PC-9 (cell line): ENCODE results near the gene PYY.

Experiments
- EZH2 ChIP-seq: fragments of 200-600 bp; sonication (generic); IDR thresholded peaks from 2 replicates; pipeline ENCODE4 v1.8.0; 2017; ENCODE audit warnings: antibody characterized with exemption, low read depth
- TF ChIP-seq, protein P1 (sequence below): fragments of 200-600 bp; sonication (generic); conservative IDR thresholded peaks from 2 replicates; pipeline ENCODE4 v1.6.1; 2017; ENCODE audit warnings: mixed run types, antibody characterized with exemption, mild to moderate bottlenecking, moderate library complexity

DNA sequence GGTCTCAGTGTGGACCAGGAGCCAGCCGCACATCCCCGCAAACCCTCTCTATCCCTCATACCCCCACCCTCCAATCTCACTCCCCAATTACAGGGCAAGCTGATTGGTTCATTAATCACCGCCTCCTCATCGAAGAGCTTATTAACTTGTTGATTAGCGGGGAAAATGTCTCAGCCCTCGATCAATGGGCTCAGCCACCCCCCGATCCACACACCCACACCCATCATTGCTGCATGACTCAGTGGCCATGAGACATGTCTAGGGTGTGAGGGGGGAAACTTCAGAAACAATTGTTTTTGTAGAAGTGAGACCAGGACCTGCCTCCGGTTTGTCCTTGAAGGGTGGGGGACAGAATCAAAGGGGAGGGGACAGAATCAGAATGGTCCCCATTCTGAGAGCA lies 2.5 kb upstream of the PYY start:
- TF ChIP-seq, protein P1, sequence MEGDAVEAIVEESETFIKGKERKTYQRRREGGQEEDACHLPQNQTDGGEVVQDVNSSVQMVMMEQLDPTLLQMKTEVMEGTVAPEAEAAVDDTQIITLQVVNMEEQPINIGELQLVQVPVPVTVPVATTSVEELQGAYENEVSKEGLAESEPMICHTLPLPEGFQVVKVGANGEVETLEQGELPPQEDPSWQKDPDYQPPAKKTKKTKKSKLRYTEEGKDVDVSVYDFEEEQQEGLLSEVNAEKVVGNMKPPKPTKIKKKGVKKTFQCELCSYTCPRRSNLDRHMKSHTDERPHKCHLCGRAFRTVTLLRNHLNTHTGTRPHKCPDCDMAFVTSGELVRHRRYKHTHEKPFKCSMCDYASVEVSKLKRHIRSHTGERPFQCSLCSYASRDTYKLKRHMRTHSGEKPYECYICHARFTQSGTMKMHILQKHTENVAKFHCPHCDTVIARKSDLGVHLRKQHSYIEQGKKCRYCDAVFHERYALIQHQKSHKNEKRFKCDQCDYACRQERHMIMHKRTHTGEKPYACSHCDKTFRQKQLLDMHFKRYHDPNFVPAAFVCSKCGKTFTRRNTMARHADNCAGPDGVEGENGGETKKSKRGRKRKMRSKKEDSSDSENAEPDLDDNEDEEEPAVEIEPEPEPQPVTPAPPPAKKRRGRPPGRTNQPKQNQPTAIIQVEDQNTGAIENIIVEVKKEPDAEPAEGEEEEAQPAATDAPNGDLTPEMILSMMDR, result no peak
- TF ChIP-seq EZH2, result no peak
